SU-DHL-6 (cell line): ENCODE results near the gene IL17REL.

Experiments
- EZH2phosphoT487 ChIP-seq: fragments of 200-600 bp; sonication (generic), shearing (Covaris generic); conservative IDR thresholded peaks from 2 replicates; pipeline ENCODE4 v1.6.1; 2018; ENCODE audit warnings: mild to moderate bottlenecking, antibody characterized with exemption, low read length, moderate library complexity, mixed read lengths
- TF ChIP-seq, protein P1 (sequence below): fragments of 200-600 bp; sonication (generic); IDR thresholded peaks from one replicate; pipeline ENCODE4 v1.5.1; 2017; ENCODE audit warnings: antibody characterized with exemption, mild to moderate bottlenecking, low read length, moderate library complexity; ENCODE audit not compliant: insufficient read depth, poor library complexity, severe bottlenecking

DNA sequence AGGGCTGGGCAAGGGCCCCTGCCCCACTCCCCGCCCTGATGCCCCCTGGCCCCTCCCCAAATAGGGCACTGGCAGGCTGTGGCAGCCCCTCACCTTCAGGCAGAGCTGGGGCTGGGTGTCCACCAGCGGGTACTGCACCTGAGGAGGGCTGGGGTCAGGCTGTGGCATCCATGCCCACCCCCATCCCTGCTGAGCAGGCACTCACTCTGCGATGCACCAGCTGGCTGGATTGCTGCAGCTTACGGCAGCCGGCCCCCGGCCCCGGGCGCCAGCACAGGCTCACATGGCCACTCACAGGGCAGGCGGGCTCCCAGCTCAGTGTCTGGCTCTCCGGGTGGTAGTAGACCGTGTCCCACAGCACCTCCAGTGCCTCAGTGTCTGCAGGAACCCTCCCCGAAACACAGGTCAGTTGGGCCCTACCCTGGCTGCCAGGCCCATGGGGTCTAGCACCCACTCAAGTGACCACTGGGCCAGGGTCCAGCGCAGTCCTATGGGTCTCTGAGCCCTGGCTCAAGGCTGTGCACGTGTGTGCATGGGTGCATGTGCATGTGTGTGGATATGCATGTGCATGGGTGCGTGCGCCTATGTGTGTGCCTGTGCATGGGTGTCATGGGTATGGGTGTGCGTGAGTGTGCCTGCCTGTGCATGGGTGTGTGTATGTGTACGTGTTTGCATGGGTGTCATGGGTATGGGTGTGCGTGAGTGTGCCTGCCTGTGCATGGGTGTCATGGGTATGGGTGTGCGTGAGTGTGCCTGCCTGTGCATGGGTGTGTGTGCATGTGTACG lies 14.4 kb downstream of the IL17REL start:
- TF ChIP-seq, protein P1, sequence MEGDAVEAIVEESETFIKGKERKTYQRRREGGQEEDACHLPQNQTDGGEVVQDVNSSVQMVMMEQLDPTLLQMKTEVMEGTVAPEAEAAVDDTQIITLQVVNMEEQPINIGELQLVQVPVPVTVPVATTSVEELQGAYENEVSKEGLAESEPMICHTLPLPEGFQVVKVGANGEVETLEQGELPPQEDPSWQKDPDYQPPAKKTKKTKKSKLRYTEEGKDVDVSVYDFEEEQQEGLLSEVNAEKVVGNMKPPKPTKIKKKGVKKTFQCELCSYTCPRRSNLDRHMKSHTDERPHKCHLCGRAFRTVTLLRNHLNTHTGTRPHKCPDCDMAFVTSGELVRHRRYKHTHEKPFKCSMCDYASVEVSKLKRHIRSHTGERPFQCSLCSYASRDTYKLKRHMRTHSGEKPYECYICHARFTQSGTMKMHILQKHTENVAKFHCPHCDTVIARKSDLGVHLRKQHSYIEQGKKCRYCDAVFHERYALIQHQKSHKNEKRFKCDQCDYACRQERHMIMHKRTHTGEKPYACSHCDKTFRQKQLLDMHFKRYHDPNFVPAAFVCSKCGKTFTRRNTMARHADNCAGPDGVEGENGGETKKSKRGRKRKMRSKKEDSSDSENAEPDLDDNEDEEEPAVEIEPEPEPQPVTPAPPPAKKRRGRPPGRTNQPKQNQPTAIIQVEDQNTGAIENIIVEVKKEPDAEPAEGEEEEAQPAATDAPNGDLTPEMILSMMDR: no peak
- TF ChIP-seq EZH2phosphoT487: no peak
